K562 (cell line): ENCODE data around the gene LRRC10. TPM values are rescaled to one million over a fixed set of nuclear protein-coding genes. Genes with fewer than 3 reads are reported as not detected.

Experiments
- BRD9 ChIP-seq: fragments of 450-650 bp; IDR thresholded peaks from 2 replicates; pipeline ENCODE4 v1.6.1; 2018; ENCODE audit warnings: low read depth; ENCODE audit not compliant: partially characterized antibody
- KAT2B ChIP-seq: IDR thresholded peaks from one replicate; pipeline ENCODE4 v1.6.1; 2012; ENCODE audit warnings: low read depth, mild to moderate bottlenecking, control low read depth, inconsistent platforms, low read length, moderate library complexity
- MBD1 ChIP-seq: fragments of 250-450 bp; sonication (Bioruptor Pico); IDR thresholded peaks from 2 replicates; pipeline ENCODE4 v1.8.0; 2022; ENCODE audit warnings: inconsistent platforms
- RAD21 ChIP-seq, 2 experiments: fragments of 250-450 bp in 1 of 2; fragments of 450-650 bp in 1 of 2; sonication (Bioruptor Pico) in 1 of 2; formaldehyde crosslinking in 1 of 2; IDR thresholded peaks in 1 of 2; conservative IDR thresholded peaks in 1 of 2; 2 replicates each; pipeline versions ENCODE4 v1.4.0 to v1.8.0; 2020 to 2022; ENCODE audit warnings: mild to moderate bottlenecking in 2 of 2, moderate library complexity in 1 of 2
- RNF2 ChIP-seq: sonication (generic); IDR thresholded peaks from 2 replicates; pipeline ENCODE4 v1.6.1; 2016
- TOE1 ChIP-seq, 2 experiments: fragments of 450-650 bp in 1 of 2; sonication (generic) in 1 of 2; formaldehyde crosslinking in 1 of 2; IDR thresholded peaks; 2 replicates each; pipeline versions ENCODE4 v1.7.1 to v1.8.0; 2016 to 2022; ENCODE audit warnings: borderline replicate concordance in 2 of 2, mild to moderate bottlenecking in 2 of 2, antibody characterized with exemption in 1 of 2, inconsistent platforms in 1 of 2, low read depth in 1 of 2, missing genetic modification reagents in 1 of 2, moderate library complexity in 1 of 2
- XRCC4 ChIP-seq: IDR thresholded peaks from one replicate; pipeline ENCODE4 v1.6.1; 2011; ENCODE audit not compliant: insufficient read depth, insufficient read length; ENCODE audit errors: extremely low read depth
- ZBTB34 ChIP-seq: fragments of 250-450 bp; sonication (Bioruptor Pico); IDR thresholded peaks from 2 replicates; pipeline ENCODE4 v1.8.0; 2021; ENCODE audit warnings: mild to moderate bottlenecking, moderate library complexity
- ZBTB40 ChIP-seq, 2 experiments: fragments of 450-650 bp in 1 of 2; sonication (generic) in 1 of 2; formaldehyde crosslinking in 1 of 2; IDR thresholded peaks; 2 replicates each; pipeline versions ENCODE4 v1.7.1 to v1.9.0; 2016 to 2022; ENCODE audit warnings: inconsistent platforms in 1 of 2, mild to moderate bottlenecking in 1 of 2, missing genetic modification reagents in 1 of 2
- ZNF224 ChIP-seq: sonication (generic); formaldehyde crosslinking; IDR thresholded peaks from 2 replicates; pipeline ENCODE4 v1.8.0; 2022; ENCODE audit warnings: mild to moderate bottlenecking, missing genetic modification reagents
- ZNF263 ChIP-seq: sonication (generic); formaldehyde crosslinking; IDR thresholded peaks from 2 replicates; pipeline ENCODE4 v1.8.0; 2022; ENCODE audit warnings: mild to moderate bottlenecking, missing genetic modification reagents, borderline replicate concordance
- ZNF696 ChIP-seq: fragments of 250-450 bp; sonication (Bioruptor Pico); conservative IDR thresholded peaks from 2 replicates; pipeline ENCODE4 v1.4.0; 2020; ENCODE audit warnings: mild to moderate bottlenecking, moderate library complexity
- polyA plus RNA-seq, 8 experiments: library from polyadenylated mRNA; depleted of rRNA in 4 of 8; stranded (reverse) in 5 of 8; unstranded in 3 of 8; fragments of >200 nt; fragmentation: Nextera tagmentation in 2 of 8; fragmentation: Illumina TruSeq in 1 of 8; extraction: Ambion mirVana in 2 of 8; extraction: Trizol in 1 of 8; gene quantifications; 2 replicates each; pipeline versions ENCODE4 v1.2.1 to v1.2.3, GENCODE V29; 2011 to 2014; ENCODE audit warnings: inconsistent platforms in 1 of 8, missing spikeins in 1 of 8
- total RNA-seq, 7 experiments: library from RNA; depleted of rRNA in 6 of 7; stranded (reverse); fragments of >200 nt in 6 of 7; fragmentation: Illumina TruSeq in 2 of 7; extraction: Trizol in 2 of 7; gene quantifications; 2 replicates each; pipeline versions ENCODE4 v1.2.1 to v1.2.3, GENCODE V29; 2011 to 2021; ENCODE audit warnings: low replicate concordance in 1 of 7

The LRRC10 gene
- total and polyA plus RNA-seq, 9 of the 15 experiments (the other 6 are each of a cell fraction or from before 2014, with no cell fraction given) = 0.09 TPM; not detected in 8

- peak in 1 of 2 experiments; percentile 12; a peak in 2 of 4 replicates for TF ChIP-seq RAD21 (CRISPR knock-in tag; conservative IDR thresholded peaks at IDR 0.05 in 1 of 2, IDR thresholded peaks at IDR 0.05 in 1 of 2)
- peak; percentile 36 for TF ChIP-seq BRD9
- no peak for TF ChIP-seq XRCC4
- peak; percentile 91 for TF ChIP-seq TOE1 (IDR thresholded peaks at IDR 0.05; ENCODE audit: borderline replicate concordance)
- 0 out of 2 replicates have a peak, but pooled peaks have one; percentile 38 for TF ChIP-seq TOE1 (CRISPR knock-in tag; IDR thresholded peaks at IDR 0.05; ENCODE audit: borderline replicate concordance, low read depth)
- TF ChIP-seq KAT2B = no peak
- TF ChIP-seq ZNF224 (CRISPR knock-in tag) = no peak
- TF ChIP-seq ZNF263 (CRISPR knock-in tag) = peak; percentile 39; the same call in 1 of the 2 replicates
- no peak for TF ChIP-seq ZNF696
- TF ChIP-seq ZBTB34 = no peak
- TF ChIP-seq RNF2 = peak; percentile 91
- TF ChIP-seq MBD1 (CRISPR knock-in tag) = no peak
- TF ChIP-seq ZBTB40 (IDR thresholded peaks at IDR 0.05) = peak; percentile 74
- TF ChIP-seq ZBTB40 (CRISPR knock-in tag; IDR thresholded peaks at IDR 0.05) = no peak
Measured at GRCh38 chr12:69623970-69624369, 13.3 kb upstream of the LRRC10 start (continued).
